NCI-H1048 (cell line): ENCODE data around the gene ROR2.

ENCODE experiments used
- DNase-seq: peaks from one replicate; lab custom pipeline; 2025; lab: John Stamatoyannopoulos, UW

The ROR2 gene

DNA sequence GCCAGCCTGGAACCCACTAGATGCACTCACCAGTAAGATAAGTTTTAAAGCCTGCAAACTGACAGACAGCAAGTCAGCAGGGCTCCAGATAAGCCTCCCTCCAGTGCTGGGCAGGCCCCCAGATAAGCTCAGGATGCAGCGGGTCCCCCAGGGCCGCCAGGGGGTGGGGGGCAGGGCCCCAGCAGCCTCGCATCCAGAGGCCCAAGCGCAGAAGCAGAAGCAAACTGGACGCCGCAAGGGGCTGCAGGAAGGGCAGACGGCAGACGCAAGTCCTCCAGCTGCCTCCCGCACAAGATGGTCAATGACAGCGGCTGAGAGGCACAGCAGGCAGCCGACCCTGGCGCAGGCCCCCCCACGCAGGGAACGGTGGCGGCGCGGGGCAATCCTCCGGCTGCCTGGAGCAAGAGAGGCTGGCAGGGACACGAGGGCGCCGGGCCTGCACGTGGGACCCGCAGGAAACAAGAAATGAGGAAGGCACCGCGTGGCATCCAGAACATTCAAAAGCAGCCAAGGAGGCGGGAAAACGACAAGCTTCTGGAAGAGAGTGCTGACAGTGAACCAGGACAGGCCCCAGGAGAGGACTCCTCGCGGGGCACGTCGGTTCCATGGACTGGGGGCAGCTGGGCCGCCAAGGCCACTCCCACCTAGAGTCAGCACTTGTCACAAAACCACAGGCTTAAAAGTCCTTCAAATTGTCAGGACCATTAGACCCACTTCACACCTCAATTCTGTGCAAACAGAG, 49.8 kb downstream of the ROR2 start:
- DNase-seq: no peak

DNA sequence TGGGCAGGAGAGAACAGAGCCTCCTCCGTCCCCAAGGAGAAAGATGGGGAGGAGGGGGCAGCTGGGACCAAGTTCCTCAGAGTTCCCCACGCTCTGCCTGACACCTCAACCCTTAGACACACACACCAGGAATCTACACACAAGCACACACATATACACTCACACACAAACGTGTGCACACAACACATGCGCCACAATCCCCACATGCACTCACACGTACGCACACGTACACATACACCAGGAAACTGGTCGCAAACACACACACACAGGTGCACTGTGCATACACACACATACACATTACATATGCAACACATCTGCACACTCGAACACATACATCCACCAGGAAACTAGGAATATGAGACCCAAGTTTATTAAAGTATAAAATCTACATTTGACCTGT, 50.4 kb downstream of the ROR2 start:
- DNase-seq: no peak

DNA sequence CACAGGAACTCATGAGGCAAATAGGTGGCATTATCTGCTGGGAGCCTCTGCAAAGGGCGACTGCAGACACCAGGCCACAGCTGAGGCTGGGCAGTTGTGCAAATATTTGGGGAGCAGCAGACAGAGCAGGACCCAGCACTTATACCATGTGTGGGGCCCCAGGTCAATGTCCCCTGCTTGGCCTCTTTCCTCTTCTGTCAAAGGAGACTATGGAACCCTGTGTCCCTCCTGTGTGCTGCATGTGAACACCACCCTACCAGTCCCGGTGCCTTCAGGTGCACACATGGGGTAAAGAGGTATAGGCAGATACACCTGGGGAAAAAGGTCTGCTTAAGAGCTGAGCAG, 50.8 kb downstream of the ROR2 start:
- no peak for DNase-seq

DNA sequence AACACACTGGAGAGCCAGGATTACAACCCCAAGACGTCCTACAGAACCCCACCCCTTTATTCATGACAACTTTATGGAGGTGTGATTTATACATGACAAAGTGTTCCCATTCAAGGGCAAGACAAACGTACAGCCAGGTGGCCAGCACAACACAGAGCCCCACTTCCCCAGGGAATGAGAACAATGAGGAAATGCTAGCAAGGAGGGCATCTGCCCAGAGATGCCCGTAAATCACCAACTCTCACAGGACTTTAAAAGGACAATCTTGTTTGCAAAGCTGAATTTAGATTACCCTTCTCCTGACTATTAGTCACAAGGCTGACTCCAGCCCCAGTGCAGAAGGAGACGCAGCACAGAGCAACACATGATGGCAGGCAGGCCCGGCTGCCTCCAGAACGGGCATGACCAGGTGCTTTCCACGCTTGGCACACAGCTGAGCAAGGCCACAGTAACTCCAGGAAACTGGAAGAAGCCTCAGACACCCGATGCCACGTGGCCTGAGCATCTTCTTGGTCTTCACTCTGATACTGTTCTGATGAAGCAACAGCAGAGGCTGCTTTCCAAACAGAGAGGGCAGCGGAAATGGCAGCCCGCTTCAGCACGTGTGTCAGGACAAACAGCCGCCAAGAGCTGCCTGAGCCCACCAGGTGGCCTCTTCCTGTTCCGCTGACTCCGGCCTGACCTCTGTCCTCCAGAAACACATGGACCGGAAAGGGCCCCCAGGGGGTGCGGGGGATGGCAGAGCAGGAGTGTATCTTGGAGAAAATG, 51.4 kb downstream of the ROR2 start:
- no peak for DNase-seq

DNA sequence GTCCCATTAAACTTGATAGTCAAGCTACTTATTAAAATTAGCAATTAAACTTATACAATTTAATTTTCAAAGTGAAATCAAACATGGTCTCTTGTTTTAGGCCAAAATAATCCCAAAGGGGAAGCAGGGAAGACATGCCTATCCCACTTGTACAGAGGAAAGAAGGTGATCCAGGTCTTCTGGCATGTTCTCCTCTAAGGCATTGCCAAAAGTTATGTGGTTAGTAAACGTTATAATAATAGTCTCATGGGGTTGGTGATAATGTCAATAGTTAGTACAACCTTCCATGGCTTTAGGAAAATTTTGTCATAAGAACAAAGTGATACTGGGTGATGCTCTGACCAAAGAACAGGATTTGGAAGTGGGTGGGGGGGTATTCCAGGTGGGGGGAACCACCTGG, 52.8 kb downstream of the ROR2 start:
- no peak for DNase-seq

DNA sequence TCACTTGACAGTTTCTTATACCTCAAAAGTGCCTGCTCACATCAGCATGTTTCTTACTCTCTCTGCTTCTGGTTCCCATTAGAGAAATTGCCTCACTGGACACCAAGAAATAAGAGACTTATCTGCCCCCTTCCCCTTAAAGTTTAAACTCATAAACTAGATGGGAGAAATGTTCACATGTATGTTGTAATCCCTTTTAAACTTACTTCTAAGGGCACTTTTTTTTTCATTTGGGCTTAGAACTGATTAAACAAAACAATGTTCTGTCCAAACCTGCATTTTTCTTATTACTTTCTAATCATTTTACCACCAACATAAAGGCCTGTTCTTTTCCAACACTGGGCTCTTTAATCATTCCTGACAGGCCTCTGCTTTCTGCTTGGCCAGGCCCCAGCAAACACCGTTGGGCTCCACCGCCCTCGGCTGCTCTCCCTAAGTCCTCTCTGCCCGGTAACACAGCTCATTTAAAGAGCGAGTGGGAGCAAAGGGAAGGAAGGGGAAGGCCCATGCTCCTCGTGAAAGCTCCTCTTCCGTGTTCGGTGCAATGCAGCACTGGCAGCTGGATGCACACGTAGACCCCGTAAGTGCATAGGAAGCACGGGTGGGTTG, 53.4 kb downstream of the ROR2 start:
- no peak for DNase-seq

DNA sequence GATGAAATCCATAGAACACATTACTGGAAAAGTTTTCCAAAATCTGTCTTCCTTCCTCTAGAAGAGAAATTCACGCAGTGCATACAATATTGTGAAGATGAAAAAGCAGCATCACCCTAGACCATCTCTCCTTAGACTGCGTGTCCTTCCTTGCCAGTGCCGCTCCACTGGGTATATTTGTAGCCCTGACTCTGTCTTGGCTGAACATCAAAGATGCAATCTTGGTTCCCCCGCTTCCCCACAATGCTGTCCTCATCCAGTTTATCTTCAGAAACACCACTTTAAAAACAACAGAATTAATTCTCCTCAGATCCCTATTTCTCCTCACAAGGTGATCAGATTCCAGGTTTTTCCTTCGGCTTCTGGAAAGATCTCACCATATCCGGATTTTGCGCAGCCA, 53.9 kb downstream of the ROR2 start:
- DNase-seq: no peak

DNA sequence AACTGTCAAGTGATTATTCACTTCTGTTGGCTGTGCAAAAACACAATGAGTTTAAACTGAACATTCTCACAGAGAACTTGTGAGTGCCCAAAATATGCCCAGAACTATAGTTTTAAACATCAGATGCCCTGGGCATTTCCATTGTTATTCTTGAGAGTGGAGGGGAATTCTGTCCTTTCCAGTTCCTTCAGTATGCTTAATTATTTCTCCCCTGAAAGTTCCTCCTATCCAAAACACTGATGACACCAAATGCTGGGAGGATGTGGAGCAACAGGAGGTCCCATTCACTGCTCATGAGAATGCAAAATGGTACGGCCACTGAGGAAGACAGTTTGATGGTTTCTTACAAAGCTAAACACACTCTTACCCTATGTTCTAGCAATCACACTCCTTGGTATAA, 55.5 kb downstream of the ROR2 start:
- no peak for DNase-seq

DNA sequence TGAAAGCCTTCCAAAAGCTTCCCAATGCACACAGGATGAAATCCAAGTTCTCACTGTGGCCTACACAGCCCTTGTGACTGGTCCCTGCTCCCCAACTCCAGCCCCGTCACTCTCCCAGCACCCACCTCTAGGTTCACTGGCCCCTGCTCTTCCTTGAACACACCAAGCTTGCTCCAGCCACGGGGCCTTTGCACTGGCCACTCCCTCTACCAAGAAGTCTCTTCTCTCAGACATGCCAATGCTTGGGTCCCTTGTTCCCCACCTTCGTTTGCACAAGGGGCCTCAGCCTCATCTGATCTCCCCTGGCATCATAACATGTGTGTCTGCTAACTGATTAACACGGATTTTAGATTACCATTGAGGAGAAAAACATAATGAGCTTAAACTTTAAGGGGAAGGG, 56.0 kb downstream of the ROR2 start:
- no peak for DNase-seq

DNA sequence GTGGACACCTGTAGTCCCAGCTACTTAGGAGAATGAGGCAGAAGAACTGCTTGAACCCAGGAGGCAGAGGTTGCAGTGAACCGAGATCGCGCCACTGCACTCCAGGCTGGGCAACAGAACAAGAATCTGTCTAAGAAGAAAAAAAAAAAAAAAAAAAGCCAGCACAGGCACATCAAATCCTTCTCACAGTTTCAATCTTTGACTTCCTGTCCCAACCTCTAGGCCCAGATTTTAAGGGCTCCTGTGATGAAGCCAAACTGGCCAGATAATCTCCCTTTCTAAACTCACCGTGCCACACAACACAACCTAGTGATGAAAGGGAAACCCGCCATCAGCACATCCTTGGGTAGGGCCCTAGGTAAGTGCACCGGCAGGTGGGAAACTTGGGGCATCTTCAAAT, 58.1 kb downstream of the ROR2 start:
- no peak for DNase-seq

DNA sequence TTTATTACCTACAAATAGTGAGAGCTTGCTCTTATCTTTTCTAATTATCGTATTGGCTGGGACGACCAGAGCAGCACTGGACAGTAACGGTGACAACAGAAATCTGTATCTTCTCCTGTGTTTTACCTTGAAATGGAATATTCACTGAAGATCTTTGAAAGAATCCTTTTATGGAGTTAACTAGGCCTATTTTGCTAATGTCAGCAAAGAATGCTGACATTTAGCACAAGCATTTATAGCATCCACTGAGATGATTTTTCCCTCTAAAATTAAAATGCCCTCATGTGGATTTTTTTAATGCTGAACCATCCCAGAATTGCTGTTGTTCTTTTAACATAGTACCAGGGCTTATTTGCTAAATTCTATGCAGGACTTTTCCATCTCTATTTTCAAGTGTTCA, 59.4 kb downstream of the ROR2 start:
- DNase-seq: no peak

DNA sequence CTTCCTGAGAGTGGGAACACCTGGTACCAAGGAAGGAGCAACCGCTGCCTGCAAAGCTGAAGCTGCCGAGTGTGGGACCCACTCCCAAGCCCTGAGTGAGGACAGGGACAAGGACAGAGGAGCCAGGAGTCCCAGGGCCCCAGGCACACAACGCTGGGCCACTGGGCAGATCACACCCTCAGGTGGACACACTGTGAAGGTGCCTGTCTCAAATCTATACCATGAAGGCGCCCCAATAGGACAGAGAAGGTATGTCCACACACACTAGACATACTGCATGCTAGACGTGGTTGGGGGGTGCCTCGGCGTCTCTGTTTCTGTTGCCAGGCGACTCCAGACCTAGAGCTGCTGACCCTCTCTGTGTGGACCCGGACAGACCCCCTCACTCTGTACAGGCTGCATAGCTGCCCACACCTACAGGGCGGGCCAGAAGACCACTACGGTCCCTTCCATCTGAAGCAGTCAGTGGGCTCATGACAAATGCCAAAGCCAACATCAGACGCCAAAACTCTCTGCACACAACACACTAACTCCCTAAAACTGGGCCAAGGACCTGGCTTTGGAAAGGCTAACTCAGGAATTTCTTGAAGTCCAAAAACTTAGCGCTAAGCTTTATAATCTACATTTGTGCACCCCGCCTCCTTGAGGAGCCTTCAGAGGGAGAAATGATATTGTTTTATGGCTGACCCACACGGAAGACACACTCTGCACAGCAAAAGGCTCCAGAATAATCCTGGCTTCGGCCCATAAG, 60.7 kb downstream of the ROR2 start:
- DNase-seq: no peak

DNA sequence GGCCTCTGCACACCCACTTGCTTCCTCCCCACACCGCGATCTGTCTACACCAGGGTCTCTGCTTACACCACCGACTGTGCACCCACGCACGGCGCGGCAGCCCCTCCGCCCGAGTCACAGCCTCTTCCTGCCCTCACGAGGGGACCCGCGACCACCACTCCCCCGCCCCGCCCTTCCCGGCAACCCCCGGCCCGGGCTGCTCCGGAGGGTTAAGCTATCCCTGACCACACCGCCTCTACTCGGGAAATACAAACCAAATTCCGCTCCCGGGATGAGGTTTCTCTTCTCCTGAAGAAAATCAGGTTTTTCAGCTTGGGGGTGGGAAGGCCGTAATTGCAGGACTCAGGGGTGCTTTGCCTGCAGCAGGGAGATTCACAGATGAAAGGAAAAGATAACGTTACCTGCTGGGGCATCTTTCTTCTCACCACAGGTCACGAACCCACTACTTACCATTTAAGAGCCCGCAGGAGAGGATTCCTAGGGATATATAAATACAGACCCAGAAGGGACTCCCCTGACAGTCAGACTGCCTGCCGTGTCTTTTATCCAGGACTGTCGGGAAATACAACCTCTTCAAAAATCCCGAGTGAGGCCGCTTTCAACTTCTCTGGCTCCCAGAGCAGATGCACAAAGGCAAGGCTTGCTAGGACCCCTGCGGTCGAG, 63.5 kb downstream of the ROR2 start:
- DNase-seq: no peak

DNA sequence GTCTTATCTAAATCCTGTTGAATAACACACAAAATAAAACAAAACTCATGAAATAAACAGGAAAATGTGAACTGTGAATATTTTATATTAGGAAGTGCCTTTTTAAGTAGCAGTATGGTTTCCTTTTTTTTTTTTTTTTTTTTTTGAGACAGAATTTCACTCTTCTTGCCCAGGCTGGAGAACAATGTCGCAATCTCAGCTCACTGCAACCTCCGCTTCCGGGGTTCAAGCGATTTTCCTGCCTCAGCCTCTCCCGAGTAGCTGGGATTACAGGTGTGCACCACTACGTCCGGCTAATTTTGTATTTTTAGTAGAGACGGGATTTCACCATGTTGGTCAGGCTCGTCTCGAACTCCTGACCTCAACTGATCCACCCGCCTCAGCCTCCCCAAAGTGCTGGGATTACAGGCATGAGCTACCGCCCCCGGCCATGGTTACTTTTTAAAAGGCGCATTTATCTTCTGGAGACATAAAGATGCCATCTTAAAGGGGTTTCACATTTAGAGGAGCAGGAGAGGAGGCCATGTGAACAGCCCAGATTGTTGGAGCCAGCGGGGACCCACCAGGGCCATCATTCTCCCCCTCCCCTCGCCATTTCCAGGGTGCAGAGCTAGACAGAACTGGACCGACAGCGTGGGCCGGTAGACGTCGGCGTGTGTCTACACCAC, 64.1 kb downstream of the ROR2 start:
- DNase-seq: no peak

DNA sequence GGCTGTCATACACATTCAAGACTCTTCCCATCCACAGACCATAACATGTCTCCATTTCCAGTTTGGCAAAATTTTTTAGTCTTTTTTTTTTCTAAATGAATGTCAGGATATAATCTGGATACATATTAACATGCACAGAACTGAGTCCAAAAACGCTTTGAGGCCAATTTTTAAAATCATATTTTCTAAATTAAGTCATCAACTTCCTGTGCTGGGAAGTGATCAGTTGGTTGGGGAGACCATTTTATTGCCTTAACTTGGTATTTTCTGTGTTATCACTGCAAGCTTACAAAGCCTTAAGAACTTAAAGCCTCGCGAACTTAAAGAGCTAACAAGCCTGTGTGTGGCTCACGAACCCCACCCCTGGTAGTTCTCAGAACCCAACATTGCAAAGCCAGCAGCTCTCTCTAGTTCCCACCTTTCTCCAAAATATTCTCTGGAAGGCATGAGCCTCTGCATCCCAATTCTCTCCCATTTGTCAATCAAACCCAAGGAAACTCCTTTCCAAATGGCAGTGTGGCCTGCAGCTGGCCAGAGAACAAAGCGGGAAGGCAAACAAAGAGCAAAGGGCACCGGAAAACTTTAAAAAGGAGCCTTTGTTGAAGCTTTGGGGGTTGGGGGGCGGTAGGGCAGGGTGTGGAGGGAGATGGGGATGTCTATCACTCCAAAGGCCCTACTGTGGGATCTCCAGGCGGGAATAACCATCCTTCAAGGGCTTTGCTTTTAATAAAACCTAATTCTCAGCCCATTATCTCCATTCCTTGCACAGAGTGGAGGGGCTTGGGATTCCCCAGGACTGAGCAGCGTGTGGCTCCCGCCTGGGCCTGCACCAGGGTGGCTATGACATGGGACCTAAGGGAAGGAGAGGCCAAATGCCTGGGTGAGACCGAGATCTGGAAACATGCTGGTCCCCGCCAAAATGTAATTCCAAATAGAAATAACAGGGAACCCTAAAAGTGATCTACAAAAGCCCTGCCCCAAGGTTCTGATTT, 65.0 kb downstream of the ROR2 start:
- no peak for DNase-seq

DNA sequence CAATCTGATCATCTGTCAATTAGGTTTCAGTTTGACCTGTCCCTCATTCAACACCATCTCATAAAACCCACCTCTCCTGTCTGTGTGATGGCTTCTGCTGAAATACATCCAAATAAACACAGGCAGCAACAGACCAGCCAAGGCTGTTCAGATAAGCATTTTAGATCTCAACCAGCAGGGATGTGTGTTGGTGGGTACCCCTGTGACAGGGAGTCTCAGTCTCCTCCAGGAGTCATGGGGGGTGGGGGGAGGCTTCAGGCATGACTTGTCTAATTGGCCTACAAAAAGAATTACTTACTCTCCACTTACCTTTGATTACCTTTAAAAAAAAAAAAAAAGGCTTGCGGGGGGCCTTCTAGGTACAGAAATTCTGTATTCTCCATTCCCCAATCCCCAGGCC, 65.9 kb downstream of the ROR2 start:
- no peak for DNase-seq

DNA sequence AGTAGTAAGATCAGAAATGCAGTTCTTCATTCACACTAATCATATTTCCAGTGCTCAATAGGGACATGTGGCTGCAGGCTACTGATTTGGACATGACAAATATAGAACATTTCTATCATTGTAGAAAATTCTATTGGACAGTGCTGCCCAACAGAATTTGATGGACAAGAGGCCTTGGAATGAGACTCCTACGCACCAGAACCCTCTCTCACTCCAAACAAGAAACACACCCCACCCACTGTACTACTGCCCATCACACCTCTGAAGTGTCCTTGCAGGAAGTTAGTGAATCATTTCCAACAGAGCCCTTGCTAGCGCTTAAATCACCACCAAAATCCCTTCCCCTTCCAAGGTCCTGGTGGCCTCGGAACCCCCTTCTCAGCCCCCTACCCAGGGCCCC, 66.5 kb downstream of the ROR2 start:
- DNase-seq: no peak

DNA sequence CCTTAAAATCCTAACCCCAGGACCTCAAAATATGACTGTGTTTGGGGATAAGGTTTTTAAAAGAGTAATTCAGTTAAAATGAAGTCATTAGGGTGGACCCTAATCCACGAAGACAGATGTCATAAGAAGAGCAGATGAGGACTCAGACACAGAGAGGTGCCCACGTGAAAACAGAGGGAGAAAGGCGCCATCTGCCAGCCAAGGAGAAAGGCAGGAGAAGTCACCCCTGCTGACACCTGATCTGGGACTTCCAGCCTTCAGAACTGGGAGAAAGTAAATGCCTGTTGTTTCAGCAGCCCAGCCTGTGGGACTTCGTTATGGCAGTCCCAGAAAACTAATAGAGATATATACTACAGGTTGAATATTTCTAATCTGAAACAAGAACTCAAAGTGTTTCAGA, 67.4 kb downstream of the ROR2 start:
- no peak for DNase-seq

DNA sequence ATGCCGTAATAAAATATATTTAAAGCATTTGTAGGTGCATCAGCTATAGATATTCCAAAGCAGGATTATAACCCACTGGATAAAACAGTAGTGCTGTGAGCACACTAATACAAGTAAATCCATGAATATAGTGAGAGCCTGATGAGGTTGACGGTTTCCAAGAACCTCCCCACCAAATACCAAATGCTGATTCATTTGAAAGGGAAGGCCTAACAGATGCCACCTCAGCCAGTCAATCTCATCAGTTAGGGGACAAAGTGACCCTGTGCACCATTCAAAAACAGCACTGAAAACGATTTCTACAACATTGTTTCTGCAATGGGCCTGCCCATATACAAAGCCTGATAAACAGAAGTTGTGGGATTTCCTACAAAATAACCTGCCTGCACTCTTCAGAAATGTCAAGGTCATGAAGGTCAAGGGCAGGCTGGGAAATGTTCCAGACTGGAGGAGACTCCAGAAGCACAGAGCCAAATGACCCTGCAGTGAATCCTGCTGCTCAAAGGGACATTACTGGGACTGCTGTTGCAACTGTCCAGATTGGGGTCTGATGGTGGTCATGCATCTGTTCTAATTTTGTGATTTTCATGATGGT, 69.6 kb downstream of the ROR2 start:
- no peak for DNase-seq

DNA sequence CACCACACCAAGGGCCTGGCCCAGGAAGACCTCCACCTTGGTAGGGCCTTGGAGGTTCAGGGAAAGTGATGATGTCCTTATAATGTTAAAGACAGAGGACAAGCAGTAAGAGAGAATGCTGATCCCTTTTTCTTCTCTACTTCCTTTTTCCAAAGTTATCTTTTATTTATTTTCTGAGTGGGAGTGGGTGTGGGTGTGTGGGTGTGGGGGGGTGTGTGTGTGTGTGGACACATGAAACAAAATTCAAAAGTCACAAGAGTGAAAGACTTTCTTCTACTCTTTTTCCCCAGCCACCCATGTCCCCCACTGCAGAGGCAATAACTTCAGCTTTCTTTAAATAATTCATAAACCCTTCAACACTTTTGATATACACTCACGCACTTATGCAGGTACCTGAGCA, 70.8 kb downstream of the ROR2 start:
- no peak for DNase-seq
